Middle frontal gyrus (tissue), 1 donor: ENCODE results near the gene HDAC4.

Experiments used
- DNase-seq: peaks from one replicate; pipeline ENCODE4 v3.0.0-alpha.2; 2015; ENCODE audit warnings: low spot score; ENCODE audit errors: extremely low spot score

The HDAC4 gene

GRCh38 chr2:239429473-239430350 lies 28.9 kb upstream of the HDAC4 start:
- DNase-seq, result no peak

- no peak for DNase-seq
Observed at GRCh38 chr2:239425631-239426030, 24.8 kb upstream of the HDAC4 start.

DNA sequence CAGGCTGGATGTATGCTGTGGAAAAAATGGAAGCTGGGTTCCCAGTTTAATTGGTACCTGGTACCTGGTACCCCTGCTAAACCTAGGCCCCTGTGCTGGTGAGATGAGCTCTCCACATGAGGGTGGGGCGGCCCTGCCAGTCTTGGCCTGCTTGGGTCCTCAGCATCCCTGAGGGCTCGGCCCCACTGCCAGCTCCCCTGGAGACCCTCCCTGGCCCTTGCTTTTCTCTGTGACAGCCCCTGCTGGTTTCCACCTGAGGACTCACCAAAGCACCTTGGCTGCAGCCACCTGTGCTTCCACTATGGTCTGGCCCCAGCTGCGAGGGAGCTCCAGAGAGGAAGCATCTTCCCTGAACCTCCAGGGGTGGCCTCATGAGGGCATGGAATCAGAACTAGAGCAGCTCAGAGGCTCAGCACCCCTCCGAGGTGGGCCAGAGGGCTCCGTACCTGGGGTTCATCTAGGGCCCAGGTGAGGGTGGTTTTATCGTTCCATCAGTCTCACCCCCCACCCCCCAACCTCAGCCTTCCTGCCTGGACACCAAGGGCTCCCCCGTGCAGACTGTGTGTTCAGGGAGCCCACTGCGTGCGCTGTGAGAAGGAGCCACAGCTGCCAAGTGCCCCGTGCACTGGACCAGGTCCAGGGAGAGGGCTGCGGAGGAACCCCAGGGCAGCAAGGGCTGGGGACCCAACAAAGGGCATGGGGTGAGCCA lies 23.7 kb upstream of the HDAC4 start:
- no peak for DNase-seq

DNA sequence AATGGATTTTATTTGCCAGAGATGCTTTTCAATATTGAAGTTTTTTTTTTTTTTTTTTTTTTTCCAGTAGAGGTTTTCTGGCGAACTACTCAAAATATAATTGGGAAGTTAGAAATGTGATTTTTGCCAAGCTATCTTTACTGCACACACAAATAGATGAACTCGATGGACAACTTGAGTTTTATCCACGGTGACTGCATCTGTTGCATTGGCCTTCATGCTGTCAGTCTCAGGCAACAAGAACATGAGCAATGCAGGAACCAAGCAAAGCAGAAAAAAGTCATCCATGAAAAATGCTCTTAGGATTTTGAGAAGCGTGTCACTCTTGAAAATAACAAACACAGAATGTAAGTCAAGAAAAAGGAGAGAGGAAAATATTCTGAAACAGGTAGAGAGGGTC lies 22.7 kb upstream of the HDAC4 start:
- DNase-seq, result no peak

DNA sequence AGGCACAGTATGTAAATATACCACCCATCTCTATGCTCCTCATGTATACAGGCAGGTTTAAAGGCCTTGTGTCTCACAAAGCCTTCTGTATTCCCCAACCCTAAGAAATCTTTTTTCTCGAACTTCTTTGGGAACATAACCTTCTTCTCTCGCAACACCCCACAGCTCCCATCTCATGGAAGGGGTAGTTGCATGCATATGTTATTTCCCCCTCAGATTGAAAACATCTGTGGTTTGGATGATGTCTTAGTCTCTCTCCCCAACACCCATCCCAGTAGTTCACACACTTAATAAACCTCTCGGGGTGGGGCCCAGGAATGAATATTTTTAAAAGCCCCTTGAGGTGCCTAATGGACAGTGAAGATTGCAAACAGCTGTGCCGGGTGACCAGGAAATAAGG lies 21.0 kb upstream of the HDAC4 start:
- DNase-seq, result no peak

DNA sequence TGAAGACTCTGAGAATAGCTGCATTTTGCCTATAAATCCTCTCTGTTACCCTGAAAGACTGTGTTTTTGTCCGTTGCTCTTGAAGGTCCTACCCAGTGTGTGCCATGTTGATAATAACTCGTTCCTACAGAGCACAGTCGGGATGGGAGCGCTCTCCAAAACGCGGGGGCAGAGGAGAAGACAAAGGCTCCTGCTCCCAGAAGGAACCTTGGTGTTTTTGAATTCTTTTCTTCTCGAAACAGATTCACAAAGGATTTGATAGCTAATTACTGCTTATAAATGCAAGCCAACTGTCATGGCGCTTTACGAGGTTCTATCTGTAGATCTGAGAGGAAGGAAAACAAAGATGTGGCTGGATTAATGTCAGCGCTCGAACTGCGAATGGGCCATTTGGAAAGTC lies 19.3 kb upstream of the HDAC4 start:
- no peak for DNase-seq

GRCh38 chr2:239418918-239419317 lies 18.1 kb upstream of the HDAC4 start:
- no peak for DNase-seq

GRCh38 chr2:239412905-239413603 lies 12.2 kb upstream of the HDAC4 start:
- DNase-seq, result no peak

DNA sequence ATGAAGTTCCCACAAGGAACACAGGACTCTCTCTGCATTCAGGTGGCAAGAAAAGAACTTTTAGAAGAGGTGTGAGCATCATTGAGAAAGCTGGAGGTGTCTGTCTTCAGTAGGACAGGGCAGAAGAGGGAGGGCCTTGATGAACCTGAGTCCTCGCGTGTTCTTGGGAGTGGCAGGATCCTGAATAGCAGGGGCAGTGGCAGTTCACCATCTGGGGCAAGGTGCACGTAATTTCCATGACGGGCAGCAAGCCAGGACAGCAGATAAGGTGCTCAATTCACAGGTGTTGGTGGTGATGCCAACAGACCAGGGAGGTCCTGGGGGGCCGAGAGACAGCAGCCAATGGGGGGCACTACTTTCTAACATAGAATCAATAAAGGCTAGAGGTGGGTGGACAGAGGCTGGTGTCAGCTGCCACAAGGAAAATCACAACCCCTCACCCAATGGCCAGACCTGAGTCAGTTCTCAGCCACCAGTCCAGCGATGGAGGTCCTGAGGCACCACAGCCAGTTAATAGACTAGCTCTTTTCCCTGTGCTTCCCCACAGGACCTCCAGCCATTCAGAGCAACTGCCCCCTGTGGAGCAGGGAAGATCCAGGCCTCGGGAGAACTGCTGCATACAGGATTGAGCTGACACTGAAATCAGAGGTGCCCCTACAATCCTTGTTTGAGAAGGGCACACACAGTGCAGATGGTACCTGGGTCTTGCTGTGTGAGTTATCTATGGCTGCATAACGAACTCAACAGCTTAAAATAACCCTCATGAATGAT lies 10.9 kb upstream of the HDAC4 start:
- DNase-seq, result no peak

DNA sequence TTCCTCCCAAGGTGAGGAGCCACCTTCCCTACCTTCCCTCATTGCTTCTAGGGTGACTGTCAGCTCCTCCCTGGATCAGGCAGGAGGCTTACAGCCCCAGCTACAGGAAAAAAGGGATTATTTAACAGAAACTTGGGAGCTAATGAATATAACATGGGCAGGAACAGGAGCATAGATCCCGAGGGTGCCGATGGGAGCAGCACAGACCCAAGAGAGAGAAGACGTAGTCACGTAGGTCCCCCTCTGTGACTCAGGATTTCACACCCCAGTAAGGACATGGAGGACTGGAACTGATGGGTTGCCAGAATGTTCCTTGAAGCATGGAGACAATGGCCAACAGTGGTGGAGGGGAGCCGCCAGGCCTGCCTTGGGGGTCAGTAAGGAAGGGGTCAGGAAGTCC lies 10.3 kb upstream of the HDAC4 start:
- no peak for DNase-seq

DNA sequence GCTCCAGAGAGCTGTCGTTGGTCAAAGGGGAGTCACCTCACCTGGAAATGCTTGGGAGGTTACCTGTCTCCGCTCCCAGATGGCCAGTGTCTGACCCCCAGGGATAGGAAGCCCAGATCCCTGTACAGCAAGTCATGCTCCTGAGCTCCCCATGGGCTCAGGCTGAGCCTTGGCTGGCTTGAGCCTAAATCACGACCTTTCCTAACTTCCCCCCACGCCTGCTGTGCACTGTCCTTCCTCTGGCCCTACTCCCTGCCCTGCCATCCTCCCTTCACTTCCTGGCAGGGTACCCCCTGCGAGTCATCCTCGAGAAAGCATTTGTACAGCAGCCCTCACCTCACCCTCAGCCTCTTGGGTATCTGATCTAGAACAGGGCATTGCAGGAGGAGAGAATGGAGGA lies 9.2 kb upstream of the HDAC4 start:
- DNase-seq, result no peak

DNA sequence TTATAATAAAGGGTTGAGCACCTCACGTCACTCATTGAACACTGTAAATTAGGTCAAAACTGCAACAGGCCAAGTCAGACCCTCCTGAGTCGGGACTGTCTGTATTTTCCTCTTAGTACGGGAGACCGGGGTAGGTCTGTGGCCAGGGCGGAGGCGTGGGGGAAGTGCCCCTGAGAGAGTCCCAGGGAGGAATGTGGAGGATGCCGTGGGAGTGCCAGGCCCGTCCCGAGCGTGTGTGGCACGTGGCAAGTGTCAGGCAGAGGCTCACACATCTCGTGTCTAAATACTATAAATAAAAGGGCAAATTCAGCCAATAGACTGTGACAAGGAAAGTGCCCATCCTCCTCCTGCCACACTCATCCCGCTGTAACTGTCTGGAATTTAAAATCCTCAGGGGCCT lies 6.3 kb upstream of the HDAC4 start:
- no peak for DNase-seq

- DNase-seq, result no peak
Observed at GRCh38 chr2:239406316-239406995, 5.6 kb upstream of the HDAC4 start.

DNA sequence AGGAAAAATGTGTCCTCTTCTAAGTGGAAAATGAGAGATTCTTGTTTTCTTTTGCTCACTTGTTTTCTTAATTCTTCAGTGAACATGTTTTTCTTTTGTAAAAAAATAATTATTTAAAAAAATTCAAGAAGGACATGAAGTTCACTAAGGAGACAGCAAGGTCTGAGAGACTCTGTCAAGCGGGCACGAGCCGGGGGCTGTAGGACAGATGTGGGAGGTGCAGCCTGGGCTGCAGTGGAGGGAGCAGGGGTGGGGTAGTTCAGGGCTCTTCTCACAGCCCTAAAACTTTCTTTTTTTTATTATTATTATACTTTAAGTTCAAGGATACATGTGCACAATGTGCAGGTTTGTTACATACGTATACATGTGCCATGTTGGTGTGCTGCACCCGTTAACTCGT lies 4.3 kb upstream of the HDAC4 start:
- no peak for DNase-seq

DNA sequence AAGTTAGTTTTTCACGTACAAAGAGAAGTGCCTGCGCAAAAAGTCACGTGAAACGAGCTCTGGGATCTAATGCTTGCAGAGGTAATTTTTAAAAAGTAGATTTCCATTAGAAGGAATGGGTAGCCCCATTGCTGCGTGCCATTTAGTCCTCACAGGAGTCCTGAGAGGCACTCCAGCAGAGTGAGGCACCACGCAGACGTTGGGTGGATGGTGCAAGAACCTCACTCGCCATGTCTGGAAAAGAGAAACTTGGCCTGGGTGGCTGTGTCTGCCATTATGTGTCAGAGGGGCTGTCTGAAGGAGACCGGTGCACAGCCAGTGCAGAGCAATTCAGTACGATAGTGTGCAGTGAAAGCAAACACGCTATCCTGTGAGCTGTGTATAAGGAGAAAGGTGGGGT lies 1.8 kb upstream of the HDAC4 start:
- DNase-seq, result no peak

DNA sequence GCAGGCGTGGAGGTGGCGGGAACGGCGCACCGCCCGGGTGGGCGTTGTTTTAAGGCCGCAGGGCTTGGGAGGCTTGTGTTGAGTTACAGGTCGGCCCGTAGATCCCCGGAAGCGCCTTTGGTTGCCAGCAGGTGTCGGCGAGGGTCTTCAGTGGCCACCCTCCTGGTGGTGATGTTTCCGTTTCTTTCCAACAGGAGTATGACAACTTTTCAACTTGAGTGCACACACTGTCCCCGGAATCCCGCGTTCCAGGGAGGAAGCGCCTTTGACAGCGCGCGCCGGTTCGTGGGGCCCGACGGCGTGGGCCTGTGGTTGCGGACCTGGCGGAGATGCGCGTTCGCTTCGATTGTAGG lies 1.0 kb upstream of the HDAC4 start:
- no peak for DNase-seq

DNA sequence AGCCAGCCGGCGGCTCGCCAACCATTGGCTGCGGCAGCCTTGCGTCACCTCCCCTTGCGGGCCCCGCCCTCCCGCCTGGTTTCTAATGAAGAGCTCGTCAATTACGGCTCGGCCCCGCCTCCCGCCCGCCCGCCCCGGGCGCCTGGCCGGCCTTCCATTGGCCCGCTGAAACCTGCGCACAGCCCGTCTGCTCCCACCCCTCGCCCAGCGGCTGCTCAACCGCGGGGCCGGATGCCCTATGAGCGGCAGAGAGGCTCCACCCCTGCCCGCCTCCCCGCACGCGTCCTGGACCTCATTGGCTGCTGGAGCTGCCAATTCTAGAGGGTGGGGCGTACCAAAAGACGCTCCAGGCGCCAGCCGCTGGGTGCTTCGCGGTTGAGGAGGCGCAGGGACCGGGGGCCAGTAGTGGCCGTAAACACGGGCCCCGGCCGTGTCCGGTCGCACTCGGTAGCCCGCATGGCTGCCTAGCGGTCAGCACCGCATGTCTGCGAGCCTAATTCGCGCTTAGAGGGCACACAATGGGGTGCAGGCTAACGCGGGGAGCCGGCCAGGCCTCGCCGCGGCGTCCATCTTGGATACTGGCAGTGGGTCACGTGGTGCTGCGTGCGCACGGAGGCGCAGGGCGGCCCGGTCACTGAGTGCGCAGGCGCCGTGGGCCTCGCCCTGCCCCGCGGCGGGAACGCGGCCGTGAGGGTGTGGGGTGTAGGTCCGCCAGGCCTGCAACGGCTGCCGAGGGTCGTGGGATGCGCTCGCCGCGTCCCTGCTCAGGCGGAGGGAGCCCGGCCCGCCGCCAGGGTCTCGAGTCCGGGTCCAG lies 454 bp upstream of the HDAC4 start:
- DNase-seq, result peak; percentile 98

GRCh38 chr2:239399921-239400595 lies 762 bp downstream of the HDAC4 start:
- DNase-seq, result no peak

GRCh38 chr2:239399433-239399920 lies 1.3 kb downstream of the HDAC4 start:
- DNase-seq, result no peak
